Subcutaneous adipose tissue (tissue), 4 donors: ENCODE results near the gene THSD7A. TPM values are rescaled to one million over a fixed set of nuclear protein-coding genes. Genes with fewer than 3 reads are reported as not detected.

Experiments
- CTCF ChIP-seq: fragments of 450-650 bp; IDR thresholded peaks from one replicate; pipeline ENCODE4 v1.5.1; 2016; ENCODE audit warnings: low read depth, mild to moderate bottlenecking, control low read depth, antibody characterized with exemption, moderate library complexity
- total RNA-seq, 4 donors: library from RNA; depleted of rRNA; stranded (reverse); fragments of >200 nt; gene quantifications; one replicate each; pipeline ENCODE4 v1.1.0, GENCODE V29; 2016

THSD7A gene
- total RNA-seq, 4 donors from 2014 or later = 2.0 to 11.1 (median 7.4) TPM

- TF ChIP-seq CTCF = no peak
These were observed 465.9 kb downstream of the THSD7A start for GRCh38 chr7:11366118-11366517.

DNA sequence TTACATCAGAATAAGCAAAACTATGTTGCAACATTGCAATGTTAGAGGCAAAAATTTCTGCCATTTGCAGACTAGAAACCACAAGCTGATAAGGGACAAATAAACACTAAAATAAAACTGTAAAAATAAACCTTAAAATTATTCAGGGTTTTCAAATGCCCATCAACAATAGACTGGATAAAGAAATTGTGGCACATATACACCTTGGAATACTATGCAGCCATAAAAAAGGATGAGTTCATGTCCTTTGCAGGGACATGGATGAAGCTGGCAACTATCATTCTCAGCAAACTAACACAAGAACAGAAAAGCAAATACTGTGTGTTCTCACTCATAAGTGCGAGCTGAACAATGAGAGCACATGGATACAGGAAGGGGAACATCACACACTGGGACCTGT lies 473.4 kb downstream of the THSD7A start:
- TF ChIP-seq CTCF = no peak

DNA sequence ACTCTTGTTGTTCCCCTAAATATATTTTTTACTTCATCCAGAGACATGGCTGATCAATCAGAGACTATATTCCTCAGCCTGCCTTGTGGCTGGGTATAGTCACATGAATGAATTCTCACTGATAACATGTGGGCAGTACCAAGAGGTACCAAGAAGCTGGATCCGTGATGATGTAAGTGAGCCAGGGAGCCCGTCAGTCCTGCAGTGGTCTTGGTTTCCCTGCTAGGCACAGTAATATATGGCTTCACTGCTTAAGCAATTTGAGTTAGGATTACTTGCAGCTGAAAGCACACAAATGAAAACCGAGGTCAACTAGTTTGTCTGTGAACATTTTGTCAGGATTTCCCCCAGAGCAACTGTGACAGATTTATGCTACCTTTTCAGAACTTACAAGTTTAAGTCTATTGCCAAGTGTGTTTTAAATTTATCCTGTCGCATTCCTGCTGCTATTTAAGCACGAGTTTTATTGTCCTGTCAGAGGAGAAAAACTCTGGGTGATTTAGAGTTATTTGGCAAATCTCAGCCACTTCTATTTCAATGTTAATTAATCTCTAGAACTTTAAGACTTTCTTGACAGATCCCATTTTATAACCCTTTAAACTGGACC lies 476.5 kb downstream of the THSD7A start:
- TF ChIP-seq CTCF = no peak

- no peak for TF ChIP-seq CTCF
These were observed 485.7 kb downstream of the THSD7A start for GRCh38 chr7:11346302-11346701.

- no peak for TF ChIP-seq CTCF
These were observed 486.4 kb downstream of the THSD7A start for GRCh38 chr7:11345621-11346020.

- TF ChIP-seq CTCF = no peak
These were observed 488.1 kb downstream of the THSD7A start for GRCh38 chr7:11343818-11344413.

GRCh38 chr7:11343136-11343535 lies 488.9 kb downstream of the THSD7A start:
- no peak for TF ChIP-seq CTCF
